GM18861 (cell line): ENCODE results near the gene IFITM2.

Source experiments
- ATAC-seq: cut with Tn5 transposase; IDR thresholded peaks from one replicate; pipeline ENCODE4 v1.9.1; 2021; ENCODE audit not compliant: unreplicated experiment

The IFITM2 gene

DNA sequence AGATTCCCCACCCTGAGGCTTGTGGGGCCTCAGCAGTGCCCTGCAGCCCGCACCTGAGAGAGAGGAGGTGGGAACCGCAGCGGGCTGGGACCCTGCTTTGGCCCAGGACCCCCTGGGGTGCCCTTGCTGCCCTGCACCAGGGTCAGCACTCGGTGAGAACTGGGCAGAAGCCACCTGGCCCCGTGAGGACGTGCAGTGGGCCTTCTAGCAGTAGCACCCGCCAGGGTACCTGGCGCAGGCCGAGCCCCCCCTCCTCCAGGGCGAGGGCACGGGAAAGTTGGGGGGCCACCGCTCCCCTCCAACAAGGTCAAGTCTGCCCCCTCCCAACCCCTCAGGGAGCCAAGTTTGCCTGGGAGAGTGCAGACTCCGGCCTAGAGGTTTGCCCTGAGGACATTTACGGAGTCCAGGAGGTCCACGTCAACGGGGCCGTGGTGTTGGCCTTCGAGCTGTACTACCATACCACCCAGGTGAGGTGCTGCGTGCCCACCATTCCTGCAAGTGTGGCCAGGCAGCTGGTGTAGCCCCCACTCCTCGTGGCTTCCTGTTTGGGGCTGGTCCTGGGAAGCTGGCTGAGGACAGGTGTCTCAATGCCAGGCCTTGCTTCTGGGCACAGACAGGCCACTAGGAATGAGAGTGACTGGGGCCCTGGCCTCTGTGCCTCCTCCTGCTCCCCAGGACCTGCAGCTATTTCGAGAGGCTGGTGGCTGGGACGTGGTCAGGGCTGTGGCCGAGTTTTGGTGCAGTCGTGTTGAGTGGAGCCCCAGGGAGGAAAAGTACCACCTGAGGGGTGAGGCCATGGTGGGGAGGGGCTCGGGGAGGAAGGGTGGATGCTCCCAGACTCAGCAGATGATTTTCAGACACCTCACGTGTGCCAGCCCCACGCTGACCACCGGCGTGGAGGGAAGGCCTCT, 15.2 kb upstream of the IFITM2 start:
- no peak for ATAC-seq

GRCh38 chr11:293271-293851, 14.3 kb upstream of the IFITM2 start:
- ATAC-seq = no peak

DNA sequence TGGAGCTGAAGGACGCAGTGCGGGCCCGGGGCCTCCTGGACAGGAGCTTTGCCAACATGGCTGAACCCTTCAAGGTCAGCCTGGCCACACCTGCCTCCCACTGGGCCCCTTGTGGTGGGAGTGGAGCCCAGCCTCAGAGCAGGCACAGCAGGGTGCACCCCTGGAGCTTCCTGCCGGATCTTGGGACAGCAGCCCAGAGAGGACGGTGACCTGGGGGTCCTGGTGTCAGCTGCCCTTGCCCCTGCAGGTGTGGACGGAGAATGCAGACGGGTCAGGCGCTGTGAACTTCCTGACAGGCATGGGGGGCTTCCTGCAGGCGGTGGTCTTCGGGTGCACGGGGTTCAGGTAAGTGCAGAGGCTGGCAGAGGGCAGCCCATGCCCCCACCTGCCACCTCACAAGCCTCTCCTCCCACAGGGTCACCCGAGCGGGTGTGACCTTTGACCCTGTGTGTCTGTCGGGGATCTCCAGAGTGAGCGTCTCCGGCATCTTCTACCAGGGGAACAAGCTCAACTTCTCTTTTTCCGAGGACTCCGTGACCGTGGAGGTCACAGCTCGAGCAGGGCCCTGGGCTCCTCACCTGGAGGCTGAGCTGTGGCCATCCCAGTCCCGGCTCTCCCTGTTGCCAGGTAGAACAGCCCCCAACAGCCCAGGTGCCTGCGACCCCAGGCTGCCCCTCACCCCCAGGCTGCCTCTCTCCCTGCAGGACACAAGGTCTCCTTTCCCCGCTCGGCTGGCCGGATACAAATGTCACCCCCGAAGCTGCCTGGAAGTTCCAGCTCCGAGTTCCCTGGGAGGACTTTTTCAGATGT, 13.6 kb upstream of the IFITM2 start:
- no peak for ATAC-seq

GRCh38 chr11:294780-295179, 12.8 kb upstream of the IFITM2 start:
- no peak for ATAC-seq

- ATAC-seq = no peak
These were observed 12.1 kb upstream of the IFITM2 start for GRCh38 chr11:295351-296170.

DNA sequence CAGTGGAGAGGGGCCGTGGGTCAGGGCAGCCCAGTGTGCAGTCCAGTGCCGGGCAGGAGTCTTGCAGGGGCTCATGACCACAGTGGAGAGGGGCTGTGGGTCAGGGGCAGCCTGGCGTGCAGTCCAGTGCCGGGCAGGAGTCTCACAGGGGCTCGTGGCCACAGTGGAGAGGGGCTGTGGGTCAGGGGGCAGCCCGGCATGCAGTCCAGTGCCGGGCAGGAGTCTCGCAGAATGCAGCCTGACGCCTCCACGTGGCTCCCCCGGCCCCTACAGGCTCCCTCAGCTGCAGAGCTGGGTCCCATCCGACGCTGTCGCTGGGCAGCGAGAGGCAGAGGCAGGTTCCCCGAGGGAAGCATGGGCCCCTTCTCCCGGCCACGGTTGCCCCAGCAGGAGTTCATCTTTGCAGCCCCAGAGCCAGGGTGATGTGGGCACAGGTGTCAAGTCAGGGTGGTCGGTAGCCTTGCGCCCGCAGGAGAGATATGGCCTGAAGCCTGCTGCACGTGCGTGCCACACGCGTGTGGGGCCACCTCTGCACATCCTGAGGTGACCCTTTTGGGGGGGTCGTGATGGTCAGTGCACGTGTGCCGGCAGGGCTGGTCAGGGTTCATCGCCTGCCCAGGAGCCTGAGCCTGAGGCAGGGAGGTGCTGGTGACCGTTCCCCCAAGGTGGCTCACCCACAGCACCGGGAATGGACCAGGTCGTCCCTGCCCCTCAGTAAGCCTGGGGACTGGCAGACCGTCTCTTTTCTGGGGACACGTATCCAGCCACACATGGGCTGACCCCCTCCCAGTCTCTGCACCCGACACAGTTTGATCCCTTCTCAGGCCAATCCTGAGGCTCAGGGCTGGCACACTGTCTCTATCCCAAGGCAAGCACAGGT, 11.2 kb upstream of the IFITM2 start:
- ATAC-seq = no peak

DNA sequence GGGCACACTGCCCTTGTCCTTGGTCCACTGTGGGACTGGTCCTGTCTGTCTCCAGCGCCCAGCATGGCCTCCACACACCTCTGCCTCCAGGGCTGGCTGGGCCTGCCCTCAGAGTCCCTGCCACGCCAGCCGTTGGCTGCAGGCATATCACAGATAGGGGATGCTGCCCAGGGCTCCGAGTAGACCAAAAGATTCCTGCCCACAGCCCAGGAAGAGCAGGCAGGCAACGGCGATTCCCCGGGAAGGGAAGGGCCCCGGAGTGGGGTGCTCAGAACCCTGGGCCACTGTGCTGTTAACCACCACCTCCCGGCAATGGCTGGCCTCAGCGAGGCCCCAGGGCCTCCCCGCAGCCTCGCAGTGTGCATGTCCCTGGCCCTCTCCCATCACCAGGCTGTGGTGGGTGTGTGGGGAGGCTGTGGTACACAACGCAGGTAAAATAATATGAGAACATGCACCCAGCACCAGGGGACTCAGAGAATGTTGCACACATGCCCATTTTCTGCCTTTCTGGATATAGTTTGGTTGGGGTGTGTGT, 10.5 kb upstream of the IFITM2 start:
- no peak for ATAC-seq

- ATAC-seq = no peak
These were observed 9.8 kb upstream of the IFITM2 start for GRCh38 chr11:297586-298405.

DNA sequence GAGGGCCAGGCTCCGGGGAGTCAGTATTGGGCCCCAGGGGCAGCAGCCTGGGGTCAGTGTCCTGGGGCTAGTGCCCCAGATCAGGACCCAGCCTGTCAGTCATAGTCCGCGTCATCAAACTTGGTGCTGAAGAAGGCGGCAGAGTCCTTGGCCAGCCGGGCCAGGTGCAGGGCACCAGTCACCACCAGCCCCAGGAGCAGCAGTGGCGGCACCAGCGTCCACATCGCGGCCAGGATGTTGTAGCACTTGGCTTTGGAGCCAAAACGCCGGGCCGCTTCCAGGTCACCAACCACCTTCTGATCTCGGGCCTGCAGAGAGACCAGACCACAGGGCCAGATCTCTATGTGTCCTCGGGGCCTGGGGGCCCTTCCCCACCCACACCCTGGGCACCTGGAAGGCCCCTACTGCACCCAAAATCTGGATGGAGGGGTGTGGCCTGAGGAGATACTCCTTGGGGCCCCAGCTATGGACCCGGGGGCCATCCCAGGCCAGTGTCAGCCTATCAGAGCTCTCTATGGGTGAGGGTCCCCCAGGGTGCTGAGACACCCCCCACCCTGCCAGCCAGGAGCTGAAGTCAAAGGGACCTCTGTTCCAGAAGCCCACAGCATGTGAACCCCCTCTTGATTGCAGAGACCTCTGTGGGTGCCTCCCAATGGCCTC, 9.1 kb upstream of the IFITM2 start:
- ATAC-seq = no peak

DNA sequence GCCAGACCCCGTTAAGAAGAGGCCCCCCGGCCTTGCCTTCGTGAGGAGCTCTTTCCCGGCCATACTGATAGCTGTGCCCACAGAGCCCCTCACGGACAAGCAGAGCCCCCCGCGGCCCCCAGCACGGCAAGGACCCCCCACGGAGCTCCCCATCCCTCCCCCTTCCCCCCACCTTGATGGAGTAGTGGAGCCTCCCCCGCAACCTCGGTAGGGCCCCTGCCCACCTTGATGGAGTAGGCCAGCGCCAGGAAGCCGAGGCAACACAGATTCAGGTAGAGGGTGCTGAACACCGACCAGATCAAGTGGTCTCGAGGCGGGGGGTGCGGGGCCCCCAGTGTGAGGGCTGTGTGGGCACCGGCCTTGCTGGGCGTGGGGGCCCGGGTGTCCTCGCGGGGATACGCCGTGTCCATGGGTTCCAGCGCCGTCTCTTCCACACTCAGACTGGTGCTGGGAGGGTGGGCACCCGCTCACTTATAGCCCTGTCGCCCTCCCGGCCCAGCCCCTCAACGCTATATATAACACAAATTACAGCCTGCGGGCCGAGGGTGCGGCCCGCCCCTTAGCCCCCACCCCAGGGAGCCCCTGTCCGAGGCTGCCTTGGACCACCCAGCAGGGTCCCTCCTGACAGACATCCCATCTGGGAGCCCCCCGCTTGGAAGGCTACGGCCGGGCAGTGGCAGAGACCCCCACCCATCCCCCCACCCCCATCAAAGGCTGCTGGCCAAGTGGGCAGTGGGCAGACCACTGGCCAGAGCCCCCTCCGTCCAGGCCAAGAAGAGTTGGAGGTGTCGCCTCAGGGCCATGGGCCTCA, 8.3 kb upstream of the IFITM2 start, which contains the start of gene IFITM5:
IFITM5 (minus strand) TSS at position 446 of the 811 bp plus-strand sequence; CDS start at position 410, 36 bp downstream.
- no peak for ATAC-seq

GRCh38 chr11:299951-300735, 7.5 kb upstream of the IFITM2 start:
- no peak for ATAC-seq

- ATAC-seq = no peak
These were observed 4.3 kb upstream of the IFITM2 start for GRCh38 chr11:303363-303762.

DNA sequence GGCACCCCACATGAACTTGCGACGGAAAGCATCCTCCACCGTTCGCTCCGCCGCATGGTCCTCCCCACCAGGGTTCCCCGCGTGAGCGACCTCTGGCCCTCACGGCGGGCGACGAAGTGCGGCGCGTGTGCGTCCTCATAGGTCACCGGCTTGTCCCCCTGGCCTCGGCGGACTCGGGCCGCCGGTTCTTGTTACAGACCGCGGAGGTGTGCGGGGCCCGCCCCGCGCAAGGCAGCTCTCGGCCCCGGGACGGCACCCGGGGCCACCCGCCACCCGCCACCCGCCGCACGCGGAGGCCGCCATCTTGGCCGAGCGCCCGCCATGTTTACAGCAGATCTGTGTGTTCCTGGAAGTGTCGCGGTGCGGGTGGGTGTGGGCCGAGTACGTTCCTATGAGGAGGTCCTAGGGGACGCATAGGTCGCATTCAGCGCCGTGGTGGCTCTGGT, 3.5 kb upstream of the IFITM2 start:
- no peak for ATAC-seq

DNA sequence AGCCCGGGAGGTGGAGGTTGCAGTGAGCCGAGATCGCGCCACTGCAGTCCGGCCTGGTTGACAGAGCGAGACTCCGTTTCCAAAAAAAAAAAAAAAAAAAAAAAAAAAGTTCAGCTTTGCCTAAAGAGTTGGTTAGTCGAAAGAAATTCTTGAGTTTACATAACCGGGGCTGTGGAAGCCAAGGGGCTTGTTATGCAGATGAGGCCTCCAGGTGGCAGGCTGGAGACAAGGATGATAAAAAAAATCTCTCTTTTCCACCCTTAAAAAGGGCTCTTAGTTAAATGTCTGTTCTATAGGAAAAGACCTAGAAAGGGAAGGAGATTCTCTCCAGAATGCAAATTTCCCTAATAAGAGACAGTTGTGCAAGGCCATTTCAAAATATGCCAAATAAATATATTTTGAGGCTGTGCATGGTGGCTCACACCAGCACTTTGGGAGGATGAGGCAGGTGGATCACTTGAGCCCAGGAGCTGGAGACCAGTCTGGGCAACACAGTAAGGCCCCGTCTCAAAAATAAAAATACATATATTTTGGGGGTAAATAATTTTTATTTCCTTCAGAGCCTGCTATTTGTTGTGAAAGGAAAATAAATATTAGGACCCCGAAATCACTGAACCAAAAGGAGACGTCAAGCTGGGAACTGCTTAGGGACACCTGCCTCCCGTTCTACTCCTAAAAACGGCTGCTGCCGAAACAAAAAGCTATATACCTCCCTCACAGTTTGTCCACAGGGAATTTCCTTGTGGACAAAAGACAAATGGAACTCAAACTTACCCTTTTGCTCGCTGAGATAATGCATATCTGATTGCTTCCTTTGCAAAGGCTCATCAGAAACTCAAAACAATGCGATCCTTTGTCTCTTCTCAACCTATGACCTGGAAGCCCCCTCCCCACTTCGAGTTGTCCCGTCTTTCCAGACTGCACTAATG, 2.4 kb upstream of the IFITM2 start:
- ATAC-seq = no peak

DNA sequence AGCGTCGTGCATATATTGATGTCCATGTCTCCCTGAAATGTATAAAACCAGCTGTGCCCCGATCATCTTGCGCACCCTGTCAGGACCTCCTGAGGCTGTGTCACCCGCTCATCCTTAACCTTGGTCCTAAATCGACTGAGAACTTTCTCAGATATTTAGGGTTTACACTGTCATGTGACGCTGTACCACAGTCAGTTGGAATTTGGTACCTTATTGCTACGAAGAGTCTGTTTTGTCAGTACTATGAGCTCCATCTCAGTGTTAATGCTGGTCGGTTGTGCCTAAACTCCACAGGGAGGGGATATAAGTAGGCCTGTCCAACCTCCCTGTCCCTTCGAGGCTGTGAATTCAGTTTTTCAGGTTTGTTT, 1.8 kb upstream of the IFITM2 start:
- ATAC-seq = no peak
